GM19193 (cell line): ENCODE measurements around the gene WAPL.

ENCODE experiments used
- POLR2A ChIP-seq: IDR thresholded peaks from 4 replicates; pipeline ENCODE4 v1.6.1; 2011; ENCODE audit not compliant: insufficient read depth, insufficient read length; ENCODE audit errors: extremely low read depth

The WAPL gene

DNA sequence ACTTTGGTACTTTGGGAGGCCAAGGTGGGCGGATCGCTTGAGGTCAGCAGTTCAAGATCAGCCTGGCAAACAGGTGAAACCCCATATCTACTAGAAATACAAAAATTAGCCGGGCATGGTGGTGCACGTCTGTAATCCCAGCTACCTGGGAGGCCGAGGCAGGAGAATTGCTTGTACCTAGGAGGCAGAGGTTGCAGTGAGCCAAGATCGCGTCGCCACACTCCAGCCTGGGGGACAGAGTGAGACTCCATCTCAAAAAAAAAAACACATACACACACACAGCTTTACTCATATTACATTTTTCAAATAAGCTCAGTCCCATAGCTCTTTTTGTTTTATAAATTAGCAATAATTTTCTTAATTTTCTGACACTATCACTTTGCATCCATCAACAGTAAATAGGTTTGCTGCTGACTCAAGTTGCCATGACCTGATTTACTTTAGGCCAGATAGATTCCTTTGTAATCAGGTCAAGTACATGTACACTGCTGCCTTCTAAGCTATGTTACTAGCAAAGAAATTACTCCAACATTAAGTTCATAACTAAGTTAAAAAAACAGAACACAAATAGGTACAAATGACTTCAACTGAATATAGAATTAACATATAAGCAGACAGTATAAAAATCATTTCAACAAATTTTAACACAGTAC lies 31.5 kb downstream of the WAPL start:
- no peak for TF ChIP-seq POLR2A

DNA sequence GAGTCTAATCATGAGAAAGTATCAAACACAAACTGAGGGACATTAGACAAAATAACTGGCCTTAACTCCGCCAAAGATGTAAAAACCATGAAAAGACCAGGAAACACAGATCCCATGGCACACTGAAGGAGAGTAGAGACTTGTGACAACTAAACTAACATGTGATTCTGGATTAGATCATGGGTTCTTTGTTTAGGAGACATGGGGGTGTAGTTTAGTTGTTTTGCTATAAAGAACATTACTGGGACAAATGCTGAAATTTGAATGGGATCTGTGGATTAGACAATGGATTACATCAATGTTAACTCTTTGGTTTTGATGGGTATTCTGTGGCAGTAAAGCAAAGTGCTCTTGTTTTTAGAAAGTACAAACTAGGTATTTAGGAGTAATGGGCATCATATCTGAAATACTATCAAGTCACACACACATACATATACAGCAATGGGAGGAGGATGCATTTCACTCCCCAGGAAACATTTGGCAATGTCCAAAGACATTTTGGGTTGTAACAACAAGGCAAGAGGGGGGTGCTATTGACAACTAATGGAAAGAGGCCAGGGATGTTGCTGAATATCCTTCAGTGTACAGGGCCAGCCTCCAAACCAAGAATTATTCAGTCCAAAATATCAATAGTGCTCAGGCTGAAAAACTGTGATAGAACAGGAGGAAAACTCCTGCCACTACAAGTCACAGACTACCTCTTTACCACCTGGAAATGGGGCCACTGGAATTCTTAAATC lies 32.4 kb downstream of the WAPL start:
- TF ChIP-seq POLR2A: no peak

DNA sequence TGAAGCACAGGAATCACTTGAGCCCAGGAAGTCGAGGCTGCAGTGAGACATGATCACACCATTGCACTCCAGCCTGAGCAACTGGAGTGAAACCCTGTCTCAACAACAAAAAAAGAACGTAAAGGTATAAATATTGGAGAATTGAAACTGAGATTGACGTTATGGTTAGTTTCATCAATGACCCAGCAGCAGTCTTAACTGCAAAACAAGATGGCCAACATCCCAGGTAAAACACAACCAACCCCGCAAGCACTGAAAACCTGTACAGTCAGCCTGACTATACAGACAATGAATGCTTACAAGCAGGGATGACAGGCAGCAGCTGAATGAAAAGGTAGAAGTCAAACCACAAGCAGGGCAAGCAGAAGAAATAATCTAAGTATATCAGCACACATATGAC lies 34.7 kb downstream of the WAPL start:
- no peak for TF ChIP-seq POLR2A

DNA sequence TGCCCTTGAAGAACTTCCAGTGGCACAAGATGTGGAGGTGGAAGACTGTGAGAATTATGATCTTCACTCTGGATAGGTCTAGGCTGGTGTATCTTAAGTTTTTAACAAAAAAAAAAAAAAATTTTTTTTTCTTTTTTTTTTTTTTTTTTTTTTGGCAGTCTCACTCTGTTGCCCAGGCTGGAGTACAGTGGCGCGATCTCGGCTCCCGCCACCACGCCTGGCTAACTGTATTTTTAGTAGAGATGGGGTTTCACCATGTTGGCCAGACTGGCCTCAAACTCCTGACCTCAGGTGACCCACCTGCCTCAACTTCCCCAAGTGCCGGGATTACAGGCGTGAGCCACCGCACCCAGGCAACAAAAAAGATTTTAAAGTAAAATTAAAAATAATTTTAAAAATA lies 37.9 kb downstream of the WAPL start:
- TF ChIP-seq POLR2A: no peak

DNA sequence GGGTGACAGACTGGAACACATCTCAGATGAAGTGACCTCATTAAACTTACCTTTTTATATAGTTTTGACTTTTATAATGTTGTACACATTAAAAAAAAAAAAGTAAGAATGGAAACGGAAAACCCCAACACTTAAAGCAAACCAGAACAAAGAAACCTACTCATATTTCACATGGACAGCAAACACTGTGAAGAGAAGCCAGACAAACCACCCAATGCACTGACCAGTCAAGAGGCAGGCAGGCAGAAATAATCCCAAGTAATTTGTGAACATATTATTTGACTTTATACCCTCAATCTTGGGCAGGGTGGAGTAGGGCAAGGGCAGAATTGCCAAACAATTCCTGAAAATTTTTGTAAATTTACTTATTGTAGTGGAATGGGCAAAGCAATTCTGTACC lies 39.8 kb downstream of the WAPL start:
- TF ChIP-seq POLR2A: no peak

DNA sequence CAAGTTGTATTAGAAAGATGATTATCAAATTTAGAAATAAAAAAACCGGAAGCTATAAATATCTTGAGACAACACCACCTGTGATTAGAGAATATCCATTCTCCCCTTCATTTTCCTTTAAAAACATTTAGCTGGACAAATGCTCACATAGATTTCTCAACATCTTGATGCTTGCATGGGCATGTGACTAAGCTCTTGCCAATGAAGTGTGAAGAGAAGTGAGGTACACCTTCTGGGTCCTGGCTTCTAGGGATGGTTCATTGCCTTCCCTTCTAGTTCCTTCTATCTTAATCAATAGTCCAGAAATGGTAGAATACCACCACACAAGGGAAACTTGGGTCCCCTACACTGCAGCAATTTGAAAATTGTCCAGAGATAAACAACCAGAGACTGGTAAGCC lies 41.0 kb downstream of the WAPL start:
- no peak for TF ChIP-seq POLR2A

DNA sequence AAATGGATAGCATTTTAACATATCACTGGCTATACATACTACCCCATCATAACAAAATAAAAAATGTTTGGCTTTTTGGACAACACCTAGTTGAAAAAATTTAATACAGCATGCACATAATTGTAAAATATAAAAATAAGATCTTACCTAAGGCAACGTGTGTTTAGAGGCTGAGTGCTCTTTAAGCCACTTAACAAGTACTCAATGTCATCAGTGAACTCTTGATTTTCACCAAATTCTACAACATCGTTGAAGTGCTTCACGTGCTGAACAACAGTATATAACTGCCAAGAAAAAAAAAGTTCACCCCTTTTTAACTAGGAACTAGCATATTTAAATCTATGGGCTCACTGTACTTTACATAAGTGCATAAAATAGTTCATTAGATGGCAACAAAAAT lies 49.5 kb downstream of the WAPL start:
- TF ChIP-seq POLR2A: no peak

DNA sequence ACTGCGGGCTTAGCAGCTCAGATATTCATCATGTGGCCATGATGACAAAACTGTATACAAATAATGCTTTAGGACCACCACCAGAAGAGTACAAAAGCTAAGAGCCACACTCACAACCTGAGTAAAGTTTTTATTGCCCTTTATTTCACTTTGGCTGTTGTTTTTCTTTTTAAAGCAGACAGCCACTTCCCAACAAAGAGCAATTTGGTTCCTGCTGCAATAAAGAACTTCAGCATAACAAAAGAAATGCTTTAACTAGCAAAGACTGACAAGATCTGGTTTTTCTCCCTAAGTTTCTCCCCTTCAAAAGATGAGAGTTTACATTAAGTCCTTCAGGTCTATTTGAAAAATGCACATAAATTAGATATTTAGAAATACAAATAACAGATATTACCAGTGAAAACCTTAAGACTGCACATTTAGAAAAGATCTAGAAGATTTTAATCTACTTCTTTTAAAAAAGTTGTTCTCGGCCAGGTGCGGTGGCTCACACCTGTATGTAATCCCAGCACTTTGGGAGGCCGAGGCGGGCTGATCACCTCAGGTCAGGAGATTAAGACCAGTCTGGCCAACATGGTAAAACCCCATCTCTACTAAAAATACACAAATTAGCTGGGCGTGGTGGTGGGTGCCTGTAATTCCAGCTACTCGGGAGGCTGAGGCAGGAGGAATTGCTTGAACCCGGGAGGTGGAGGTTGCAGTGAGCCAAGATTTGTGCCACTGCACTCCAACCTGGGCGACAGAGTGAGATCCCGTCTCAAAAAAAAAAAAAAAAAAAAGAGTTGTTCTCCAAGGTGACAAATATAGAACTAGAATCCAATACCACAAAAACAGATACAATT lies 59.4 kb downstream of the WAPL start:
- no peak for TF ChIP-seq POLR2A

DNA sequence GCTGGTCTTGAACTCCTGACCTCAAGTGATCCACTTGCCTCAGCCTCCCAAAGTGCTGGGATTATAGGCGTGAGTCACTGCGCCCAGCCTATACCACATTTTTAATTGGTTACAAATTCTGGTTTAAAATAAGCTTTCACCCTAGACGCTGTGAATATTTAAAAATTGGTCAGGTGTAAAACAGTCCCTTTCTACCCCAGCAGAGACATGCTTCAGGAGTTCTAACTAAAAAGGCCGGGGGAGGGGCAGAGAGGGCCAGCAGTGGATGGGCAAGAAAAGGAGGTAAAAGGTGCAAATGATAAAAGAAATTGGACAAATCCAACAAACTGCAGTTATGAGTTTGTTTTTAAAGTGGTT lies 70.0 kb downstream of the WAPL start:
- TF ChIP-seq POLR2A: no peak

DNA sequence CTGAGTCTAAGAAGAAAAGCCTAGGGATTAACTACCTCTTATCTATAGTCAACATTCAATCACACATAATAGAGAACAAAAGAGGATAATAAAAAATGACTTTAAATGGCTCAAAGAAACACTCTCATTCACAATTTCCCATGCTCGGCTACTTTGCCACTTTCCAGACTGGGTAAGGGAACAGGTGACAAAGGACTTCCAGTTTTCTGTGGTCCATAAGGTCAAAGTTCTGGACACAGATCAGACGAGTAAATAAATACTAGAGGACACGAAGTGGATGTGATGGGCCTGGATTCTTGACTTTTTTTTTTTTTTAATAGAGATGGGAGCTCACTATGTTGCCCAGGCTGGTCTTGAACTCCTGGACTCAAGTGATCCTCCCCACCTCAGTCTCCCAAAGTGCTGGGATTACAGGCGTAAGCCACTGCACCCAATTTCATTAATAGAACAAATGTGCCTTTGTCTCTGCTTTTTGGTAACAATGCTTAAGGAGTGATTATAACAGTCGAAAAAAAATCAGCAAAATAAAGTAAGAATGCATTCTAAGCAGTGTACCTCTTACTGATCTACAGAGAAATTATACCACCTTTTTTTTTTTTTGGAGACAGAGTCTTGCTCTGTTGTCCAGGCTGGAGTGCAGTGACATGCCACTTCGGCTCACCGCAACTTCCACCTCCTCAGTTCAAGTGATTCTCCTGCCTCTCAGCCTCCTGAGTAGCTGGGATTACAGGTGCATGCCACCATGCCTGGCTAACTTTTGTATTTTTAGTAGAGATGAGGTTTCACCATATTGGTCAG lies 70.6 kb downstream of the WAPL start:
- no peak for TF ChIP-seq POLR2A

DNA sequence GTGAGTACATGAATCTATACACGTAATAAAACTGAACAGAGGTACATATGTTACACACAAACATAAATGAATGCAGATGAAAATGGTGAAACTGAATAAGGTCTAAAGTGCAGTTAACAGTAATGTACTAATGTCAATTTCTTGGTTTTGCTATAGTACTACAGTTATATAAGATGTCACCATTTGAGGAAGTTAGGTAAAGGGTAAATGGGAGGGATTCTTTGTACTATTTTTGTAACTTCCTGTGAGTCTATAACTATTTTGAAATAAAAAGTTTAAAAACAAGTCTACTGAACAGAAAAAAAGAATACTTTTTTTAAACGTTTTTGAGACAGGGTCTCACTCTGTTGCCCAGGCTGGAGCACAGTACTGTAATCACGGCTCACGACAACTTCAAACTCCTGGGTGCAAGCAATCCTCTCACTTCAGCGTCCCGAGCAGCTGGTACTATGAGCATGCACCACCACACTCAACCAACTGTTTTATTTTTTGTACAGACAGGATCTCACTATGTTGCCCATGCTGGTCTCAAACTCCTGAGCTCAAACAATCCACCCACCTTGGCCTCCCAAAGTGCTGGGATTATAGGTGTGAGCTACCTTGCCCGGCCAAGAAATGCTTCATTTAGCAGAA lies 71.5 kb downstream of the WAPL start:
- TF ChIP-seq POLR2A: no peak

DNA sequence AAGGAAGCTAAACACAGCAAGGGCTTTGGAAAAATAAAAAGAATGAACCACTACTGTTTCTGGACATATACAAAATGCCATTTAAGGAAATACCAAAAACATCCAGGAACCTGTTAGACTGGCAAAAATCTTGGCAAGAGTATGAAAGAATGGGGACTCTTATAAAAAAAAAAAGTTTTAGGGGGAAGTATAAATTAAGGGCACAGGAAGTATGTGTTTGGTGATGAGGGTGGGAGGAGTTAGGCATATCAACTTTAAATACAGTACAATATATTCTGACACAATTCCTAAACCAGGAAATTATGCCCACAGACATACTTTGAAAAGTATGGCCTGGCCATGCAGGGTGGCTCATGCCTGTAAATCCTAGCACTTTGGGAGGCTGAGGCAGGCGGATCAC lies 74.2 kb downstream of the WAPL start:
- TF ChIP-seq POLR2A: no peak

DNA sequence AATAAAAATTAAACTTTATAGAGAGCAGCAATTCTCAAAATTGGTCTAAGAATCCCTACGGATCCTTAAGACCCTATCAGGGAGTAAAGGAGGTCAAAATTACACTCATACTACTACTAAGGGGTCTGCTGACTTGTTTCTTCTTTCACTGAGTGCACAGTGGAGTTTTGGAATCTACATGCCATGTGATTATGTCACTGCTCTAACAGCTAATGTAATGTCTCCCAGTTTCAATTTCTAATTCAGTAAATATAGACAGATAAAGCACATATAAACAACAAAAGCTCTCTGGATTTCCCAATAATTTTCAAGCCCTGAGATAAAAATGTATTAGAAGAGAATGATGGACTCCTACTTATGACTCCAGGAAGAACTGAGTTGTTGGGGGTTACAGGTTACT lies 74.6 kb downstream of the WAPL start:
- no peak for TF ChIP-seq POLR2A

DNA sequence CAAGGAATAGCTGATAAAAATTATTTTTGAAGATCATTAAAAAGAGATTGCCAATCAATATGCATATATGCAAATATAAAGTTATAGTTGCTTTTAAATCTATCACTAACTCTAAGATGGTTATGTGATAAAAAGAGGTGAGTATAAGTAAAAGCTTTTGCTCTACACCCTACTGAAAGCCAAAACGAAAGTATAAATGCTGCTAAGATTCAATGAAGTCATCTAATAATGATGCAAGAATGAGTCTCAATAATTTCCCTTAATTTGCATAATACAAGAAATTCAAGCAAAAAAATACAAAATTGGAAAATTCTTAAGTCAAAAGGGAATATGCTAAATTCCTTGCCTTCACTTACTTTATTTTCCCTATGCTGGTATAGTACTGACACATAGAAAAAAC lies 75.2 kb downstream of the WAPL start:
- TF ChIP-seq POLR2A: no peak
